ENCODE measurements around the gene FAM20C. TPM values are rescaled to one million over a fixed set of nuclear protein-coding genes. Genes with fewer than 3 reads are reported as not detected.

The FAM20C gene
- total and polyA plus RNA-seq, 2 of the 8 experiments (the other 6 are each of a cell fraction or from before 2014, with no cell fraction given): 9.5 to 34.8 TPM

DNA sequence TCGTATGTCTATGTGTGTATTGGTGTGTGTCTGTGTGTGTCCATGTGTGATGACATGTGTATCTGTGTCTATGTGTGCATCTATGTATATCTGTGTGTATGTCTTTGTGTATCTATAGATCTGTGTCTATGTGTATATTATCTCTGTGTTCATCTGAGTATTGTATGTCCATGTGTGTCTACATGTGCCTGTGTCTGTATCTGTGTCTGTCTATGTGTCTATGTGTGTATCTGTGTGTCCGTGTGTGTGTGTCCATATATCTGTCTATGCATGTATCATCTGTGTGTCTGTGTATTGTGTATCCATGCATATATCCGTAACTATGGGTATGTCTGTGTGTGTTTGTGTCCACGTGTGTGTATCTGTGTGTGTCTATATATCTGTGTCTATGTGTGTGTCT lies 2.7 kb upstream of the FAM20C start:
- WGBS, 2 experiments (ENCODE audit: extremely low coverage in 1 of 2, insufficient coverage in 1 of 2, insufficient read length in 1 of 2, insufficient replicate concordance in 2 of 2, low coverage in 1 of 2, low lambda C conversion rate in 2 of 2, missing lambda C conversion rate in 1 of 2): 78% methylated on average over 4 of the region's 4 CpGs; no CpG with 5 or more reads in 1 of the 2 experiments
- H3K56ac ChIP-seq (replicated peaks; ENCODE audit: insufficient read length, low read depth, low read length): no peak overlapping the region
- no peak overlapping the region for H4K5ac ChIP-seq (ENCODE audit: insufficient read length, low read depth, low read length)
- no peak overlapping the region for H3K23ac ChIP-seq (ENCODE audit: insufficient read length)
- H2BK20ac ChIP-seq (ENCODE audit: low read length): 0 out of 2 replicates have a peak overlapping the region, but pooled peaks have one; percentile 43
- no peak overlapping the region for H3K9ac ChIP-seq (replicated peaks in 1 of 4; ENCODE audit: extremely low read depth in 1 of 4, low read depth in 3 of 4, low read length in 3 of 4)
- ChIA-PET POLR2A (ENCODE audit: partially characterized antibody) (interaction anchor here (1.2 to 2.5 kb wide), 2 partner anchors 22 to 27 kb away, joined by 6 read pairs; no protein-coding TSS in a partner anchor), CTCF (ENCODE audit: partially characterized antibody) (interaction anchor here (1.0 to 3.2 kb wide), 2 partner anchors 18 to 65 kb away, joined by 3 to 14 read pairs; no protein-coding TSS in a partner anchor)
- H4K8ac ChIP-seq (ENCODE audit: extremely low read depth, insufficient read depth, low read length): no peak overlapping the region
- no peak overlapping the region for H3K4me3 ChIP-seq (ENCODE audit: extremely low read depth in 1 of 4, insufficient read depth in 2 of 4, low read depth in 3 of 4, low read length in 4 of 4)
- H3K79me1 ChIP-seq (ENCODE audit: low read depth, low read length): 0 out of 2 replicates have a peak, but pooled peaks cover 2% of the 10 kb centered on the region
- no peak overlapping the region for H3K14ac ChIP-seq (ENCODE audit: insufficient read length)
- peak overlapping the region; percentile 48 for H2BK15ac ChIP-seq (ENCODE audit: low read length)
- peaks cover 0 to 9% (median 3%) of the 10 kb centered on the region in 4 experiments; a peak in 4 of 7 replicates for H3K27me3 ChIP-seq (replicated peaks in 1 of 4; ENCODE audit: control insufficient read depth in 3 of 4, extremely low read depth in 1 of 4, insufficient read depth in 3 of 4, low read length in 3 of 4)
- peaks cover 0 to 8% of the 10 kb centered on the region in 2 experiments for H4K20me1 ChIP-seq (replicated peaks in 1 of 2; ENCODE audit: control insufficient read depth in 1 of 2, insufficient read depth in 2 of 2, low read length in 2 of 2)
- DNase-seq (ENCODE audit: low read depth in 1 of 2, low spot score in 2 of 2) (no peak), FAIRE-seq (no peak)
- H3K4me2 ChIP-seq (ENCODE audit: insufficient read depth in 1 of 2, low read depth in 2 of 2, low read length in 2 of 2): no peak overlapping the region
- no peak overlapping the region for H2AFZ ChIP-seq (ENCODE audit: low read length)
- H3K4me1 ChIP-seq (replicated peaks in 1 of 4; ENCODE audit: control insufficient read depth in 3 of 4, insufficient read depth in 4 of 4, low read length in 3 of 4): peaks cover 0 to 39% (median 31%) of the 10 kb centered on the region in 4 experiments; a peak in 6 of 7 replicates
- H3K27ac ChIP-seq (ENCODE audit: low read depth, low read length): no peak overlapping the region
- peak overlapping the region; percentile 43; the same call in 1 of the 2 replicates for H2AK5ac ChIP-seq (ENCODE audit: low read depth, low read length)
- H3K23me2 ChIP-seq (ENCODE audit: low read depth, low read length): peaks cover 17% of the 10 kb centered on the region
- no peak overlapping the region for H3K18ac ChIP-seq (ENCODE audit: extremely low read depth, low read length)
- peak overlapping the region; percentile 81; the same call in 1 of the 2 replicates for H2BK5ac ChIP-seq (ENCODE audit: low read depth, low read length)
- peak overlapping the region; percentile 97; the same call in 1 of the 2 replicates for H2BK12ac ChIP-seq (ENCODE audit: low read depth, low read length)
- H4K91ac ChIP-seq (replicated peaks; ENCODE audit: insufficient read length, low read length): peak overlapping the region; percentile 22
- peak overlapping the region; percentile 94 for H3K4ac ChIP-seq (replicated peaks; ENCODE audit: insufficient read length, low read depth, low read length)
- peaks cover 0 to 7% of the 10 kb centered on the region in 2 experiments; a peak in 1 of 4 replicates for H3K79me2 ChIP-seq (ENCODE audit: control insufficient read depth in 1 of 2, insufficient read depth in 2 of 2, low read length in 2 of 2)
- H3K36me3 ChIP-seq (ENCODE audit: control insufficient read depth in 2 of 4, insufficient read depth in 4 of 4, low read length in 3 of 4): no peaks in the 10 kb centered on the region
- H2BK120ac ChIP-seq (replicated peaks; ENCODE audit: low read depth, low read length): no peak overlapping the region
- no peaks in the 10 kb centered on the region for H3K9me3 ChIP-seq (ENCODE audit: insufficient read depth in 2 of 2, low read depth in 1 of 2, low read length in 1 of 2)
- TF ChIP-seq, protein P1, sequence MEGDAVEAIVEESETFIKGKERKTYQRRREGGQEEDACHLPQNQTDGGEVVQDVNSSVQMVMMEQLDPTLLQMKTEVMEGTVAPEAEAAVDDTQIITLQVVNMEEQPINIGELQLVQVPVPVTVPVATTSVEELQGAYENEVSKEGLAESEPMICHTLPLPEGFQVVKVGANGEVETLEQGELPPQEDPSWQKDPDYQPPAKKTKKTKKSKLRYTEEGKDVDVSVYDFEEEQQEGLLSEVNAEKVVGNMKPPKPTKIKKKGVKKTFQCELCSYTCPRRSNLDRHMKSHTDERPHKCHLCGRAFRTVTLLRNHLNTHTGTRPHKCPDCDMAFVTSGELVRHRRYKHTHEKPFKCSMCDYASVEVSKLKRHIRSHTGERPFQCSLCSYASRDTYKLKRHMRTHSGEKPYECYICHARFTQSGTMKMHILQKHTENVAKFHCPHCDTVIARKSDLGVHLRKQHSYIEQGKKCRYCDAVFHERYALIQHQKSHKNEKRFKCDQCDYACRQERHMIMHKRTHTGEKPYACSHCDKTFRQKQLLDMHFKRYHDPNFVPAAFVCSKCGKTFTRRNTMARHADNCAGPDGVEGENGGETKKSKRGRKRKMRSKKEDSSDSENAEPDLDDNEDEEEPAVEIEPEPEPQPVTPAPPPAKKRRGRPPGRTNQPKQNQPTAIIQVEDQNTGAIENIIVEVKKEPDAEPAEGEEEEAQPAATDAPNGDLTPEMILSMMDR (IDR thresholded peaks at IDR 0.05; ENCODE audit: control extremely low read depth in 1 of 3, insufficient read depth in 1 of 3, low read depth in 1 of 3, low read length in 3 of 3): no peak
- TF ChIP-seq CHD1 (IDR thresholded peaks at IDR 0.05; ENCODE audit: low read depth, low read length) (no peak), CBX5 (IDR thresholded peaks at IDR 0.05; ENCODE audit: low read depth, low read length) (no peak), RAD21 (IDR thresholded peaks at IDR 0.05 in 1 of 2, conservative IDR thresholded peaks at IDR 0.05 in 1 of 2; ENCODE audit: low read depth in 2 of 2, low read length in 2 of 2) (no peak), TEAD4 (IDR thresholded peaks at IDR 0.05; ENCODE audit: low read depth, low read length) (no peak), RNF2 (IDR thresholded peaks at IDR 0.05; ENCODE audit: borderline replicate concordance, low read depth, low read length, missing control alignments, poor library complexity, severe bottlenecking) (no peak), BRCA1 (IDR thresholded peaks at IDR 0.05; ENCODE audit: low read depth, low read length) (no peak), SIRT6 (IDR thresholded peaks at IDR 0.05; ENCODE audit: low read length) (no peak)
- TF ChIP-seq, protein P2, sequence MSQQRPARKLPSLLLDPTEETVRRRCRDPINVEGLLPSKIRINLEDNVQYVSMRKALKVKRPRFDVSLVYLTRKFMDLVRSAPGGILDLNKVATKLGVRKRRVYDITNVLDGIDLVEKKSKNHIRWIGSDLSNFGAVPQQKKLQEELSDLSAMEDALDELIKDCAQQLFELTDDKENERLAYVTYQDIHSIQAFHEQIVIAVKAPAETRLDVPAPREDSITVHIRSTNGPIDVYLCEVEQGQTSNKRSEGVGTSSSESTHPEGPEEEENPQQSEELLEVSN (IDR thresholded peaks at IDR 0.05): no peak
